HG02798 (cell line): ENCODE measurements around the gene ACER1.
"Not testable (repeated sequence)": the region's sequence is repeated elsewhere in the genome, so short reads cannot be mapped to it uniquely, and the experiment has no call there.

ENCODE experiments used
- ATAC-seq: cut with Tn5 transposase; IDR thresholded peaks from one replicate; pipeline ENCODE4 v1.9.1; 2021; ENCODE audit warnings: mild to moderate bottlenecking; ENCODE audit not compliant: unreplicated experiment, poor library complexity

ACER1 gene

DNA sequence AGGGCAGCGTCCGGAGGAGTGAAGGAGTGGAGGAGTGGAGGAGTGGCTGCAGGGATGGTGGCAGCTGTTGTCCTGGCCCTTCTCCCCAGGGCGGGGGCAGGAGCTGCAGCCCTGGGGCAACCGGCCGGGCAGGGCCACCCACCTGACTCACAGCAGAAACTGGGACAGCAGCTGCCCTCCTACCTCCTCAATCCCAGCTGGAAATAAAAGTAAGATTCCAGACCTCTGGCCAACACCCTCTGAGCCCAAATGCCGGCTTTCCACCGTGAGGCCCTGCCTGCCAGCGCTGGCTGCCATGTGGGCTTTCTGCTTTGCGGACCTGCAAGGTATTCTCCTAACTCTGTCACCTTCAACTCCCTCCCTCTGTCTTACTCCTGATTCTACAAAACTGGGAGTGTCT lies 24.6 kb upstream of the ACER1 start:
- ATAC-seq = no peak

DNA sequence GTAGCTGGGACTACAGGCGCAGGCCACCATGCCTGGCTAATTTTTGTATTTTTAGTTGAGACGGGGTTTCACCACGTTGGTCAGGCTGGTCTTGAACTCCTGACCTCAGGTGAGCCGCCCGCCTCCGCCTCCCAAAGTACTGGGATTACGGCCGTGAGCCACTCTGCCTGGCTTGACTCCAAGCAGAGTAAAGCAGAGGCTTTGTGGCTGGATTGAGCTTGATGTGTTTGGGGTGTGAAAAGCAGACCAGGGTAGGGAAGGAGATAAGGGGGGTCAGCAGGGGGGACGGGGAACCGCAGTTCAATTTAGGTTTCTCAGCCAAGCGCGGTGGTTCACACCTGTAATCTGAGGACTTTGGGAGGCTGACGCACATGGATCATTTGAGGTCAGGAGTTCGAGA lies 23.8 kb upstream of the ACER1 start:
- ATAC-seq = no peak

GRCh38 chr19:6355321-6356040 lies 22.1 kb upstream of the ACER1 start:
- ATAC-seq = not testable (repeated sequence)

GRCh38 chr19:6354098-6354674 lies 20.8 kb upstream of the ACER1 start:
- ATAC-seq = no peak

DNA sequence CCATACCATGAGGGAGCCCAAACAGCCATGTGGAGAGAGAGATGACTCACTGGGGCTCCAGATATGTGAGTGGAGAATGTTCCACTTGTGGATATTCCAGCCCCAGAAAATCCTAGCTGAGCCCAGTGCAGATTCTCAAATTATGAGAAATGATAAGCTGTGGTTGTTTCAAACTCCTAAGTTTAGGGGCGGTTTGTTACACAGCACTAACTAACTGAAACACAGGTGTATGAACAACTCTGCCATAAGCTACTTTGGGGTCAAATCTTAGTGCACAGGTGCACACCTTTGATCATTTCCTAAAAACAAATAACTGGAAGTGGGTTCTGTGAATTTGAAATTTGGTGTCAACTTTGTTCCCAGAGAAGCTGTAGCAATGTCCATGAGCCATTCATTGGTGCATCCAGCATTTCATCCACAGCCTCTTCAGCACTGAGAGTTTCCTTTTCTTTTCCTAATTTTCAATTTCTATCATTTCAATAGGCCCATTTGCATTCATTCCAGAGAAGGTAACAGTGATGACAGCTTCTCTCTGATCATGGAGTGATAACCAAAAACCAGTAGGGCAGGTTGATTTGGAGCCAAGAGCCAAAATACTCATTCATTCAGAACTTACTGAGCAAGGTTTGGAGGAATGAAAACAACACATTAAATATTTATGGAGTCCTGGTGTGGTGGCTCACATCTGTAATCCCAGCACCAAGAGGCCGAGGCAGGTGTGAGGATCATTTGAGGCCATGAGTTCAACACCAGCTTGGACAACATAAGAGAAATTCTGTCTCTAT lies 19.2 kb upstream of the ACER1 start:
- no peak for ATAC-seq

DNA sequence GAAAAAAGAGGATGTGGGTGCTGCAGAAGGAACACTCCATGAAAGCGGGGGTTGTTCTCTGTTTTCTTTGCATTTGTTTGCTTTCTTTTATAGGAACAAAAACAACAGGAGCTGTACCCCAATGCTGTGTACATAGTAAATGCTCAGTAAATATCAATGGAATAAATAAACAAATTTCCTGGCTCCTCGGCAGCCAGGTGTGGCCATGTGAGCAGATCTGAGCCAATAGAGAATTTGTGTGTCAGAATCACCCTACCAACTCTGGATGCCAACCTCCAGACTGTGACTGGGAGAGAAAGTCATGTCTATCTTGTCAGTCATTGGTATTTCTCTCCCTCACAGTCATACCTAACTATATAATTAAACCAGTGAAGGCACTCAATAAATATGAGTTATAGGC lies 17.3 kb upstream of the ACER1 start:
- ATAC-seq = no peak

DNA sequence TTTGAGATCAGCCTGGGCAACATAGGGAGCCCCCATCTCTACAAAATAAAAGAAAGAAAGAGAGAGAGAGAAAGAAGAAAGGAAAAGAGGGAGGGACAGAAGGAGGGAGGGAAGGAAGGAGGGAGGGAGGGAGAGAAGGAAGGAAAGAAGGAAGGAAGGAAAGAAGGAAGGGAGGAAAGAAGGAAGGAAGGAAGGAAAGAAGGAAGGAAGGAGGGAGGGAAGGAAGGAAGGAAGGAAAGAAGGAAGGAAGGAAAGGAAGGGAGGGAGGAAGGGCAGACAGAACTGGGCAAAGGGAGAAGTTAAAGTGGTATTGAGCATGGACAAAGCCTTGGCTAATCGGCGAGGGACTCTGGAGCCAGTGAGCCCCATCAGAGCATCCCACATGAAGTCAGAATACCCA lies 15.9 kb upstream of the ACER1 start:
- ATAC-seq = not testable (repeated sequence)

GRCh38 chr19:6343462-6343861 lies 10.1 kb upstream of the ACER1 start:
- ATAC-seq = no peak

- no peak for ATAC-seq
These were observed 7.2 kb upstream of the ACER1 start for GRCh38 chr19:6340493-6341201.

- ATAC-seq = no peak
These were observed 1.3 kb upstream of the ACER1 start for GRCh38 chr19:6334490-6335285.

DNA sequence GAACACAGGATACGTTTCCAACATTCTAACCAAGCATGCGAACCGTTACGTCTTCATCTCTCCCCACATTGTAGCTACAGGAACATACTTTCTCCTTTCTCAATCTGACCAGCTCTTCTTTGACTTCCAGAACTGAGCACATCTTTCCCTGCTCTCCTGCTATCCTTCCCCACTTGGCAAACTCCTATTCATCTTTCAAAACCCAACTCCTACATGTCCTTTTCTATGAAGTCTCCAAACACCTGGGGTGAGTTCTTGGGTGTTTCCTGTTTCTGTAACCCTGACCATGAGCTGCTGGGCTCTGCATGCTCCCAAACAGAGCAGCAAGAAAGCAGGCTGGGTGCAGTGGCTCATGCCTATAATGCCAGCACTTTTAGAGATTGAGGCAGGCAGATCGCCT lies 6.6 kb downstream of the ACER1 start:
- ATAC-seq = no peak

- ATAC-seq = no peak
These were observed 7.8 kb downstream of the ACER1 start for GRCh38 chr19:6325614-6326013.

- ATAC-seq = no peak
These were observed 8.7 kb downstream of the ACER1 start for GRCh38 chr19:6324757-6325156.

DNA sequence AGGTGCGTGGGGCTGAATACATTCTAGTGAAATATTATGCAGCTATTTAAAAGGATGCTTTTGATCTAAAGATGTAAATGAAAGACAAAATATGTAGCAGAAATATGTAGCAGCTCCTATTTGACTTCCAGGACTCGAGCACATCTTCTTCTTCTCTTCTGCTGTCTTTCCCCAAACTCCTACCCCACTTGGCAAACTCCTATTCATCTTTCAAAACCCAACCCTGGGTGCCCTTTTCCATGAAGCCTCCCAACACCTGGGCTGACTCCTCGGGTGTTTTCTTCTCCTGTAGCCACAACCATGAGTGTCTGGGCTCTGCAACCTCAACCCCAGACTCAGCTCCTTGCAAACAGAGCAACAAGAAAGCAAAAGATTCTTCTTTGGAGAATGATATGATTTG lies 11.1 kb downstream of the ACER1 start:
- no peak for ATAC-seq

DNA sequence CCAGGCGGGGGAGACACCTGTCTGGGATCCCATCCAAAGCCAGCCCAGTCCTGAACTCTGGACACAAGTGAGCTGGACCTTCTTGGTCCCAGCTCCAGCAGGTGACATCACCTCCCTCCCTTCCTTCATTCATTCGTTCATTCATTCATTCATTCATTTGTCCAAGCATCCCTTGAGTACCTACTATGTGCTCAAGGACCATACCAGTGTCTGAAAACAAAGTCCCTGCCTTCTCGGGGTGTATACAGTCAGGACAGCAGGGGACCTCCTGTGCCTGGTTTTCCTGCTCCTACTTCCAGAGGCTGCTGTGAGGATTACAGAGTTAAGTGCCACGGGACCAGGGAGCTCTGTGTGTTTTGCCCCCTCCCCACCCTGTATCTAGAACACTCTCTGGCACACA lies 14.0 kb downstream of the ACER1 start:
- no peak for ATAC-seq

DNA sequence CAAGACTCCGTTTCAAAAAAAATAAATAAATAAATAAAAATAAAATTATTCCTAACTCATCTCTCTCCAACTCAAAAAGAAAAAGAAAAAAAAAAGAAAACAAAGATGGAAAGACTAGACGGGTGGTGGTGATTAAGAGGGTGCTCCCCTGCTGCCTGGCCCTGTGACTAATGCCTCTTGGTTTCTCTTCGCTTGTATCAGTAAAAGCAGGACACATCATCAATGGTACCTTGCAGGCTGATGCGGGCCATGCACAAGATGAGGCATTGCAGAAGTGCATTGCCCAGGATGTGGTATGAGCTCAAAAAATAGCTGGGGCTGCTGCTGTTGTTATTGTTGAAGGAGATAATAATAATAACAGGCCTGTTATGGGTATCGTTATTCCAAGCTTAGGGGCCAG lies 14.6 kb downstream of the ACER1 start:
- no peak for ATAC-seq

DNA sequence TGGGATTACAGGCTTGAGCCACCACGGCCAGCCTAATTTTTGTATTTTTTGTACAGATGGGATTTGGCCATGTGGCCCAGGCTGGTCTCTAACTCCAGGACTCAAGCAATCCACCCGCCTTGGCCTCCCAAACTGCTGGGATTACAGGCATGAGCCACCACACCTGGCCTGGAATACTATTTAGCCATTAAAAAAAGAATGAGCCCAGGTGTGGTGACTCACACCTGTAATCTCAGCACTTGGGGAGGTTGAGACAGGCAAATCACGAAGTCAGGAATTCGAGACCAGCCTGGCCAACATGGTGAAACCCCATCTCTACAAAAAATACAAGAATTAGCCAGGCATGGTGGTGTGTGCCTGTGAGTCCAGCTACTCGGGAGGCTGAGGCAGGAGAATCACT lies 17.8 kb downstream of the ACER1 start:
- ATAC-seq = not testable (repeated sequence)

DNA sequence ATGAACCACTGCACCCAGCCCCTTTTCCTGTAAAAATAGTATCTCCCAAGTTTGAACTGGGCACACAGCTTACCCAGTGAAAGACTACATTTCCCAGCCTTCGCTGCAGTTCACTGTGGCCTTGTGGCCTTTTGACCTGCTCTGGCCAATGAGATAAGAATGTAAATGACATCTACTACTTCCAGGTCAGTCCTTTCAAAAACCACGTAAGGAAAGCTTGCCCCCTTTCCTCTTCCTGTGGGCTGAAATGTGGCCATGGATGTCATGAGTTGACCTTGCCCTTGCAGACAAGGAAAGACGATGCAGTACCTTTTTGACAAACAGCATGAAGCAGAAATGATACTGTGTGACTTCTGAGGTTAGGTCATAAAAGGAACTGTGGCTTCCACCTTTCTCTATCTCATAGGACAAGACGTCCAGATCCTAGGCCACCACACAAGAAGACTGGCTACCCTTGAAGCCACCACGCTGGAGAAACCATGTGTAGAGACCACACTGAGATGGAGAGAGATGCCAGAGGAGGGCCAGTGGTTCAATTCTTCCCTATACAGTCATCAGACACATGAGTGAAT lies 19.9 kb downstream of the ACER1 start:
- no peak for ATAC-seq

DNA sequence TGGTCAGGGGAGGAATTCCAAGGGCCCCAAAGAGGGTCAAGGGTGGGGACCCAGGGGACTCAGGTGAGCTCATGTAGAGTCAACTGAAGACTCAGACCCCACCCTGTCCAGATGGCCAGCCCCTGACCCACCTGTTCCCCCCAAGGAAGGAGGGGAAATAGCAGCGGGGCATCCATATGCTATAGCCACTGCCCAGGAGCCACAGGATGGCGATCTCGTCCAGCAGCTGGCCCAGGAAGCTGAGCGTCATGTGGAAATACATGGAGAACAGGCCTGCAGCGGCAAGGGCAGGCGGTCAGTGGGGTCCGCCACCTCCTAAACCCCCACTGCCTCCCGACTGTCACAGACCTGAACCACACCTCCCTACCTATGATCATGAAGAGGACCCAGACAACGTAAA lies 21.4 kb downstream of the ACER1 start:
- no peak for ATAC-seq

GRCh38 chr19:6298413-6298812 lies 35.0 kb downstream of the ACER1 start:
- no peak for ATAC-seq
